NCI-H187 (cell line): ENCODE data around the gene ACTR3.
"Not testable (repeated sequence)": the region's sequence is repeated elsewhere in the genome, so short reads cannot be mapped to it uniquely, and the experiment has no call there.

Source experiments
- DNase-seq, 2 experiments: peaks; one replicate each; lab custom pipeline; 2025; lab: John Stamatoyannopoulos, UW

ACTR3 gene

DNA sequence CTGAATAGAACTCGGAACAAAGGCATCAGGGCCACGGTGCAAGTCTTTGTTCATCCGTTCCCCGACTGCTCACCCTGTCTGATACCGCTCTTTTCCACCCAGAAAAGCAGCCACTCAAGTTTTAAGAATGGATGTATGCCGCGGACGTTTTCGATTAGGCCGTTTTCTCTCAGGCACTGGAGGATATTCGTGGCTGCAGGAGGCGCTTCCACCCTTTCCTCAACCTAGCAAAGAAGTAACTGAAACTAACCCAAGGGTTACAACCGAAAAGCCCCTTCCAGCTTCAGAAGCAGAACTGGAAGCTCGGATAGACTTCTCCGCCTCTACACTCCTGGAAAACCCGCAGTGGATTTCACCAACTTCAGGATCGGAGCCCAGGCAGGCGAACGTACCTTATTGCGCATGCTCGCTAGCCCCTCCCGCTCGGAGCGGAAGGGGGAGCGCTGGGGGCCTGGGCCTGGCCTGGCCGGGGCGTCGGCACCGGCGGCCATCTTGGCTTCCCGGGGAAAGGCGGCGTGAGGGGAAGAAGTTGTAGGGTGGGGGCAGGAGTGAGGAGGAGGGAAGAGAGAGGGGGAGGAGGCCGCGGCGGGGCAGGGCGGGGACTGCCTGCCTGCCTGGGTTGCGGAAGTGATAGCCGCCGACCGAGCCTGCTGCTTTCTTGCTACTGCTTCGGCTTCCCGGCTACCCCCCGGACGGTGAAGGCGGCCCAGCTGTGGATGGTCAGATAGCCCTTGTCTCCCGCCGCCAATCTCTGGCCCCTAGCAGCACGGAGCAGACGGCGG, at the start of gene ACTR3:
ACTR3 (plus strand) TSS at position 619 of the 782 bp plus-strand sequence. CDS start 191 bp downstream, outside the sequence.
- DNase-seq, result peak; percentile 89 to 90

- DNase-seq, result no peak
These were observed 49.4 kb upstream of the ACTR3 start for GRCh38 chr2:113840518-113840917.

- DNase-seq, result no peak
These were observed 46.8 kb upstream of the ACTR3 start for GRCh38 chr2:113842919-113843736.

DNA sequence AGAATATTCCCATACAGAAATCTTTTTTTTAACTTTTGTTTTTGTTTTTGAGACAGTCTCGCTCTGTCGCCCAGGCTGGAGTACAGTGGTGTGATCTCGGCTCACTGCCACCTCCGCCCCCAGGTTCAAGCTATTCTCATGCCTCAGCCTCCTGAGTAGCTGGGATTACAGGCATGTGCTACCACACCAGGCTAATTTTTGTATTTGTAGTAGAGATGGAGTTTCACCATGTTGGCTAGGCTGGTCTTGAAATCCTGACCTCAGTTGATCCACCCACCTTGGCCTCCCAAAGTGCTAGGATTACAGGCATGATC, 46.2 kb upstream of the ACTR3 start:
- not testable (repeated sequence) for DNase-seq

DNA sequence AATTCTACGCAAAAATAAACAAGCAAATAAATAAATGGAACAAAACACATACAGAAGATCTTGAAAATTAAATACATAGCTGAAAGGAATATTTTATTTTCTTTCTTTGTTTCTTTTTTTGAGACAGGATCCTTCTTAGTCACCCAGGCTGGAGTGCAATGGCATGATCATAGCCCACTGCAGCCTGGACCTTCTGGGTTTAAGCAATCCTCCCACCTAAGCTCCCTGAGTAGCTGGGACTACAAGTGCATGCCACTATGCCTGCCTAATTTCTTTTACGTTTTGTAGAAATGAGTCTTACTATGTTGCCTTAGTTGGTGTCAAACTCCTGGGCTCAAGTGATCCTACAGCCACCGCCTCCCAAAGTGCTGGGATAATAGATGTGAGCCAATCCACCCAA, 44.6 kb upstream of the ACTR3 start:
- no peak for DNase-seq

DNA sequence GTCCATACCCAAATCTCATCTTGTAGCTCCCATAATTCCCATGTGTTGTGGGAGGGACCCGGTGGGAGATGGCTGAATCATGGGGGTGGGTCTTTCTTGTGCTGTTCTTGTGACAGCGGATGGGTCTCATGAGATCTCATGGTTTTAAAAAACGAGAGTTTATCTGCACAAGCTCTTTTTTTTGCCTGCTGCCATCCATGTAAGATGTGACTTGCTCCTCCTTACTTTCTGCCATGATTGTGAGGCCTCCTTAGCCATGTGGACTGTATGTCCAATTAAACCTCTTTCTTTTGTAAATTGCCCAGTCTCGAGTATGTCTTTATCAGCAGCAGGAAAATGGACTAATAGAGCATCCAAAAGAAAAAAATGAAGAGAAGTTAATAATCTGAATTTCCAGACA, 44.1 kb upstream of the ACTR3 start:
- DNase-seq, result not testable (repeated sequence)

DNA sequence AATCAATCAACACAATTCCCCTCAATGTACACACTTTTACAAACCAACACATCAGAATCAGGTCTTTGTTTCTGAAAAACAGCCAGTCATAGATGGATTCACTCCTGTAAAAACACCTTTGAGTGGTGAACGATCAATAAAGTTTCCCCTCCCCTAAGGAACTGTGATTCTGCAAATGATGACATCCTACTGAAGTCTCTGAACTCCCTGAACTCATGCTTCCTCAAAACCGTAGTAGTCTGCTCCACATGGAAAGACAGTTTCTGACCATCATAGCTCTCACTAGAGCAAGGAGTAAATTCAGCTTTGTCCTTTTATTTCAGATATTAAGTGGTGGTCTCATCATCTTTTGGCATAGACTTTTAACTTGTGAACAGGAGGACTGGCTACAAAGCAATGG, 43.5 kb upstream of the ACTR3 start:
- no peak for DNase-seq

GRCh38 chr2:113847144-113847543, 42.7 kb upstream of the ACTR3 start:
- DNase-seq, result no peak

DNA sequence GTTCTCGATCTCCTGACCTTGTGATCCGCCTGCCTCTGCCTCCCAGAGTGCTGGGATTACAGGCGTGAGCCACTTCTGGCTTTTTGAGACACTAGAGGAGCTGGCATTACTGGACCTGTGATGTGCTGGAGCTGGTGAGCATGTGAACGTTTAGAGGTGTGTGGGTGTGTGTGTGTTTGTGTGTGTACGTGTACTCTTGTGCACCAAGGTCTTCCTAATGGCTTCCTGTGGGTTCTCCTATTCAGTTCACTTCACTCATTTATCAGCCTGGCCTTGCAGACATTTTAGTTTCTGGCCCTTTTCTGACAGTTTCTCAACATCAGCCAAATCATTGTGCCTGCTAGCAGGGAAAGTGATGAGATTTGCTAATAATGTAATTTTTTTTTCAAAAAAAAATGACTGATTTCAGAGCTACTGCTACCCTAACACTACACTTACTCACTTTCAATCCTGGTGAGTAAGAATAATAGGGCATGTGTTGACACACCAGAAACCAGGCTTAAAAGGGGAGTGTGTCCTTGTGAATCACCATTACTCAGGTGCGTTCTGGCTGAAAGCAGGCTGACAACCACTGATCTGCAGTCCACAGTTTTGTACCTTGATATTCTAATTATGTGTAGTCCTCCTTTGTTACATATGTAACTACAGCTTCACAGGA, 41.0 kb upstream of the ACTR3 start:
- no peak for DNase-seq

GRCh38 chr2:113850687-113851086, 39.2 kb upstream of the ACTR3 start:
- no peak for DNase-seq

DNA sequence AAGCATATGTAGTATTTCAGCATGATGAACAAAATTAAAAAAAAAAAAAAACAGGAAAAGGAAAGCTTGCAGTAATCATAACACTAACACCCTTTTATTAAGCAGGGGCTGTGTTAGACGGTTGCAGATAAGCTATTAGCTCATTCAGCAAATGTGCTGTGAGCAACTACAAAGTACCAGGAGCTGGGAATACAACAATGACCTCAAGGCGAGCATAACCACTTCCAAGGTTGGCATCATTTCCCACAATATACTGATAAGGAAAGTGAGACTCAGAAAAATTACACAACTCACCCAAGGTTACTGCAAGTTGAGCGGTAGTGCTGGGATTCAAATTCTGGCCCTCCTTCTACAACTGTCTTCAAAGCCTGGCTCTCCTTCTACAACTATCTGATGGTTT, 38.2 kb upstream of the ACTR3 start:
- DNase-seq, result no peak

DNA sequence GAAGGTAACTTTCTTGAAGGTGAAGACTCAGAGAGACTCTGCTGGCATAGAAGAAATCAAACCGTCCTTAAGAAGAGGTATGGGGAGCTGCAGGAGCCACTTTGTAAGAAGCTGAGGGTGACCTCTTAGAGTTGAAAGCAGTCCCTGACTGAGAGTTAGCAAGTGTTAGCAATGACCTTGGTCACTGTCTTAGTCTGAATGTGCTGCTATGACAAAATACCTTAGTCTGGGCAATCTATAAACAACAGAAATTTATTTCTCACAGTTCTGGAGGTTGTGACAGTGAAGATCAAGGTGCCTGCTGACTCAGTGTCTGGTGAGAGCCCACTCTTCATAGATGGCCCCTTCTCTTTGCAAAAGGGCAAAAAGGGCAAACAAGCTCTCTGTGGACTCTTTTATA, 35.7 kb upstream of the ACTR3 start:
- DNase-seq, result no peak

- no peak for DNase-seq
These were observed 34.7 kb upstream of the ACTR3 start for GRCh38 chr2:113854970-113855740.

- no peak for DNase-seq
These were observed 32.4 kb upstream of the ACTR3 start for GRCh38 chr2:113857464-113857863.

DNA sequence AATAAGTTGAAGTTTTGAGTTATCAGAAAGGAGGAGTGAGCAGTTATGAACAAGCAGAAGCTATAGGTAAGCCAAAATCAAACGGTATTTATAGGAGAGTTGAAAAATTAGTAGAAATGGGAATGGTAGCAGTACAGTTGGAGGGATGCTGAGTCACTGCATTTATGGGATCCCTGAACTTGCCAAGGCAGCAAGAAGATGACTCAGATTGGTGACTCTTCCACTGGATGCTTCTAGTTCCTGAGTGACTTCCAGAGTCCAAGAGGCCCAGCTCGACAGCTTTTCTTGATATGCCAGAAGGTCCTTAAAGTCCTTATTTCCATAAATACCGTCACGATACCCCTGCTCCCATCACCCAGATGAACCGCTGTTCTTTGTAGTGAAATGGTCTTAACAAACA, 31.1 kb upstream of the ACTR3 start:
- DNase-seq, result no peak

GRCh38 chr2:113861740-113862139, 28.1 kb upstream of the ACTR3 start:
- DNase-seq, result no peak

DNA sequence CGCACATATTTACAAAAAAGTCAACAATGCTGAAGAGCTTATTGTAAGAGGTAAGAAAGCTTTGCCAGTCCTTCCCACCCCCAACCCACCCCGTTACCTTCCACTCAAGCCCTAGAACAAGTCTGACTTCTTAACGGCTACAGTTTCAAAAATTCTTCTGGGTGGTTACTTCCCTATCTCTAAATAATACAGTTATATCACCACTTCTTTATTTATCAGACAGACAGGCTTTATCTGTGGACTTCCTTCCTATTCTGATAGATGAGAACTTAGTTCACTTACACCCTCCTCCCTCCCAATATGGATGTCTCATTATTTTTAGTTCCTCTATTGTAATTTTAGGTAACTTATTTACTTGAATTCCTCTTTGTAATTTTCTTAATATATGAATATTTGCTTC, 26.7 kb upstream of the ACTR3 start:
- no peak for DNase-seq

GRCh38 chr2:113867571-113867970, 22.3 kb upstream of the ACTR3 start:
- DNase-seq, result no peak

DNA sequence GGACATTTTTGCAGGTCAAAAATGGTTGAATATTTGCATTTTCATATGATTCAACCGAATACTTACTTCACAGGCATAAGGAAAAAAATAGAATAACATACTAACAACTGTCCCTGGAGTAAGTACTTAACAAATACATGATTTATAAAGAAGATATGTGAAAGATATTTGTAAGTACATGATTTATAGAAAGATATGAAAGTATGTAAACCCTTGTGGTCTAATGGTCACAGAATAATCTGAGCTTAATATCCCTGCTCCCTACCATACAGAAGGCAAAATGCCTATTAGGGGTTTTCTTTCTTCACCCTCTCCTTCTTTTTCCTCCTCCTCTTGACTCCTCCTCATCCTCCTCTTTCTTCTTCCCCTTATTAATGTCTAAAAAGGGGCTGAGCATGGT, 20.6 kb upstream of the ACTR3 start:
- DNase-seq, result no peak

DNA sequence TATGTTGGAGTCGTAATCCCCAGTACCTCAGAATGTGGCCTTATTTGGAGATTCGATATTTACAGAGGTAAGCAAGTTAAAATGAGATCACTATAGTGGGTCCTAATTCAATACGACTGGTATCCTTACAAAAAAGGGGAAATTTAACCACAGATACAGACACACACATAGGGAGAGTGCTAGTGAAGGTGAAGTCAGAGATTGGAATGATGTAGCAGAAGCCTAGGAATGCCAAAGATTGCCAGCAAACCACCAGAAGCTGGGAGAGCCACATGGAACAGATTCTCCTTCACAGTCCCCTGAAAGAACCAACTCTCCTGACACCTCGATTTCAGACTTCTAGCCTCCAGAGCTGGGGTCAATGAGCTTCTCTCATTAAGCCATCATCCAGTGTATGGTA, 17.7 kb upstream of the ACTR3 start:
- DNase-seq, result no peak

- no peak for DNase-seq
These were observed 16.0 kb upstream of the ACTR3 start for GRCh38 chr2:113873867-113874266.

- no peak for DNase-seq
These were observed 14.8 kb upstream of the ACTR3 start for GRCh38 chr2:113875135-113875534.
